Smooth muscle cell (in vitro differentiated cells): ENCODE results near the gene DTNBP1. TPM values are rescaled to one million over a fixed set of nuclear protein-coding genes. Genes with fewer than 3 reads are reported as not detected.

Source experiments
- DNase-seq: peaks from one replicate; lab custom pipeline; 2025; ENCODE audit not compliant: unreplicated experiment; lab: John Stamatoyannopoulos, UW
- H2AFZ ChIP-seq: fragments of 200-600 bp; sonication (generic); 2 replicates; pipeline ENCODE4 v1.6.0; 2016; ENCODE audit warnings: antibody characterized with exemption, low read depth, mild to moderate bottlenecking
- H3F3A ChIP-seq: fragments of 200-600 bp; sonication (generic); 2 replicates; pipeline ENCODE4 v1.6.0; 2017; ENCODE audit warnings: antibody characterized with exemption, low read depth
- H3K27ac ChIP-seq: fragments of 200-600 bp; sonication (generic); 2 replicates; pipeline ENCODE4 v1.5.1; 2016; ENCODE audit warnings: low read depth, mild to moderate bottlenecking
- H3K27me3 ChIP-seq: fragments of 200-600 bp; sonication (generic); 2 replicates; pipeline ENCODE4 v1.6.1; 2016; ENCODE audit warnings: low read depth, mild to moderate bottlenecking
- H3K36me3 ChIP-seq: fragments of 200-600 bp; sonication (generic); 2 replicates; pipeline ENCODE4 v1.5.1; 2016; ENCODE audit warnings: low read depth
- H3K4me1 ChIP-seq: fragments of 200-600 bp; sonication (generic); 2 replicates; pipeline ENCODE4 v1.5.1; 2016; ENCODE audit warnings: low read depth
- H3K4me2 ChIP-seq: fragments of 200-600 bp; sonication (generic); 2 replicates; pipeline ENCODE4 v1.6.0; 2016; ENCODE audit warnings: mild to moderate bottlenecking
- H3K4me3 ChIP-seq: fragments of 200-600 bp; sonication (generic); 2 replicates; pipeline ENCODE4 v1.5.1; 2016; ENCODE audit warnings: mild to moderate bottlenecking
- H3K79me2 ChIP-seq: fragments of 200-600 bp; sonication (generic); 2 replicates; pipeline ENCODE4 v1.6.0; 2016; ENCODE audit warnings: low read depth, mild to moderate bottlenecking
- H3K9ac ChIP-seq: fragments of 200-600 bp; sonication (generic); 2 replicates; pipeline ENCODE4 v1.6.0; 2016; ENCODE audit warnings: low read depth
- H3K9me3 ChIP-seq: fragments of 200-600 bp; sonication (generic); replicated peaks from 2 replicates; pipeline ENCODE4 v1.5.1; 2016; ENCODE audit warnings: low read depth
- H4K20me1 ChIP-seq: fragments of 200-600 bp; sonication (generic); 2 replicates; pipeline ENCODE4 v1.6.0; 2016; ENCODE audit warnings: low read depth
- CTCF ChIP-seq: fragments of 200-600 bp; sonication (generic); IDR thresholded peaks from 2 replicates; pipeline ENCODE4 v1.5.1; 2017; ENCODE audit warnings: borderline replicate concordance, mild to moderate bottlenecking, antibody characterized with exemption; ENCODE audit not compliant: insufficient read depth, poor library complexity, severe bottlenecking
- WGBS: methylation state at CpG from one replicate; pipeline ENCODE4 v1.1.7; 2016; ENCODE audit warnings: low lambda C conversion rate; 5-methylcytosine and 5-hydroxymethylcytosine counted together
- polyA plus RNA-seq: library from polyadenylated mRNA; unstranded; fragments of >200 nt; fragmentation: Nextera tagmentation; extraction: Ambion mirVana; gene quantifications from 2 replicates; pipeline ENCODE4 v1.2.1, GENCODE V29; 2016
- total RNA-seq: library from RNA; depleted of rRNA; stranded (reverse); fragments of >200 nt; gene quantifications from 2 replicates; pipeline ENCODE4 v1.2.3, GENCODE V29; 2014

DTNBP1 gene
- total and polyA plus RNA-seq, 2 experiments from 2014 or later: 11.9 to 24.2 TPM

GRCh38 chr6:15575357-15576033 is 87.3 kb downstream of the DTNBP1 start:
- Histone ChIP-seq H3K79me2 (no peaks in the 10 kb centered on the region), H4K20me1 (no peaks in the 10 kb centered on the region), H3K9me3 (no peaks in the 10 kb centered on the region), H3K4me3 (no peak overlapping the region), H3K4me1 (no peaks in the 10 kb centered on the region), H2AFZ (no peak overlapping the region), H3K4me2 (no peak overlapping the region), H3K27me3 (no peaks in the 10 kb centered on the region), H3F3A (no peaks in the 10 kb centered on the region), H3K9ac (no peak overlapping the region), H3K27ac (no peak overlapping the region), H3K36me3 (no peaks in the 10 kb centered on the region)
- 96% methylated on average over 5 of the region's 5 CpGs for WGBS
- no peak for TF ChIP-seq CTCF
- DNase-seq: no peak

GRCh38 chr6:15574486-15574885 is 88.3 kb downstream of the DTNBP1 start:
- no peak overlapping the region for H3K4me2 ChIP-seq
- no peaks in the 10 kb centered on the region for H3K79me2 ChIP-seq
- no peak overlapping the region for H3K4me3 ChIP-seq
- no peaks in the 10 kb centered on the region for H3F3A ChIP-seq
- 79% methylated on average over 3 of the region's 3 CpGs for WGBS
- no peak for TF ChIP-seq CTCF
- no peaks in the 10 kb centered on the region for H3K9me3 ChIP-seq
- no peaks in the 10 kb centered on the region for H3K36me3 ChIP-seq
- no peak overlapping the region for H3K27ac ChIP-seq
- peaks cover 3% of the 10 kb centered on the region for H3K4me1 ChIP-seq
- no peak for DNase-seq
- no peaks in the 10 kb centered on the region for H3K27me3 ChIP-seq
- no peaks in the 10 kb centered on the region for H4K20me1 ChIP-seq
- H2AFZ ChIP-seq: no peak overlapping the region
- no peak overlapping the region for H3K9ac ChIP-seq

GRCh38 chr6:15574023-15574422 is 88.8 kb downstream of the DTNBP1 start:
- no peak overlapping the region for H3K4me2 ChIP-seq
- H3K27ac ChIP-seq: no peak overlapping the region
- no peaks in the 10 kb centered on the region for H3F3A ChIP-seq
- H3K36me3 ChIP-seq: no peaks in the 10 kb centered on the region
- H3K9ac ChIP-seq: no peak overlapping the region
- no peak for DNase-seq
- H3K9me3 ChIP-seq: no peaks in the 10 kb centered on the region
- peaks cover 4% of the 10 kb centered on the region for H3K4me1 ChIP-seq
- no peak overlapping the region for H2AFZ ChIP-seq
- H3K4me3 ChIP-seq: no peak overlapping the region
- no peak for TF ChIP-seq CTCF
- H3K79me2 ChIP-seq: no peaks in the 10 kb centered on the region
- H3K27me3 ChIP-seq: no peaks in the 10 kb centered on the region
- 81% methylated on average over 4 of the region's 4 CpGs for WGBS
- no peaks in the 10 kb centered on the region for H4K20me1 ChIP-seq

GRCh38 chr6:15573384-15573783 is 89.4 kb downstream of the DTNBP1 start:
- peaks cover 4% of the 10 kb centered on the region for H3K4me1 ChIP-seq
- H2AFZ ChIP-seq: no peak overlapping the region
- H3K9ac ChIP-seq: no peak overlapping the region
- no peak for TF ChIP-seq CTCF
- no peaks in the 10 kb centered on the region for H3F3A ChIP-seq
- no peaks in the 10 kb centered on the region for H3K9me3 ChIP-seq
- H3K36me3 ChIP-seq: no peaks in the 10 kb centered on the region
- H3K79me2 ChIP-seq: no peaks in the 10 kb centered on the region
- DNase-seq: no peak
- no peak overlapping the region for H3K4me3 ChIP-seq
- WGBS: 92% methylated on average over 4 of the region's 4 CpGs
- no peak overlapping the region for H3K27ac ChIP-seq
- no peaks in the 10 kb centered on the region for H4K20me1 ChIP-seq
- no peaks in the 10 kb centered on the region for H3K27me3 ChIP-seq
- no peak overlapping the region for H3K4me2 ChIP-seq
